Karpas-422 (cell line): ENCODE results near the gene RFT1. TPM values are rescaled to one million over a fixed set of nuclear protein-coding genes. Genes with fewer than 3 reads are reported as not detected.

Experiments
- total RNA-seq: library from RNA; depleted of rRNA; stranded (reverse); fragments of >200 nt; shearing (Covaris generic); gene quantifications from 2 replicates; pipeline ENCODE4 v1.2.3, GENCODE V29; 2014; ENCODE audit warnings: low replicate concordance; rRNA removed

The RFT1 gene
- total RNA-seq, 1 experiment from 2014 or later: 29.9 TPM

Other genes starting within 250 kb of the RFT1 start
- 25.0 and 39.6 TPM in 2 replicates for gene STIMATE, start 232.9 kb downstream of the RFT1 start, total RNA-seq
- gene SFMBT1, start 84.4 kb downstream of the RFT1 start, total RNA-seq: 0.58 and 3.0 TPM in 2 replicates
- 22.7 and 27.9 TPM in 2 replicates for gene PRKCD, start 30.8 kb upstream of the RFT1 start, total RNA-seq
- 377 and 455 TPM in 2 replicates for gene TKT, start 125.6 kb upstream of the RFT1 start, total RNA-seq
- 16.6 and 29.8 TPM in 2 replicates for gene DCP1A, start 217.1 kb upstream of the RFT1 start, total RNA-seq